Measurements from ENCODE around the gene TMEM161A. TPM values are rescaled to one million over a fixed set of nuclear protein-coding genes. Genes with fewer than 3 reads are reported as not detected.

The TMEM161A gene
- total RNA-seq, 1 donor from 2014 or later = 31.7 TPM

DNA sequence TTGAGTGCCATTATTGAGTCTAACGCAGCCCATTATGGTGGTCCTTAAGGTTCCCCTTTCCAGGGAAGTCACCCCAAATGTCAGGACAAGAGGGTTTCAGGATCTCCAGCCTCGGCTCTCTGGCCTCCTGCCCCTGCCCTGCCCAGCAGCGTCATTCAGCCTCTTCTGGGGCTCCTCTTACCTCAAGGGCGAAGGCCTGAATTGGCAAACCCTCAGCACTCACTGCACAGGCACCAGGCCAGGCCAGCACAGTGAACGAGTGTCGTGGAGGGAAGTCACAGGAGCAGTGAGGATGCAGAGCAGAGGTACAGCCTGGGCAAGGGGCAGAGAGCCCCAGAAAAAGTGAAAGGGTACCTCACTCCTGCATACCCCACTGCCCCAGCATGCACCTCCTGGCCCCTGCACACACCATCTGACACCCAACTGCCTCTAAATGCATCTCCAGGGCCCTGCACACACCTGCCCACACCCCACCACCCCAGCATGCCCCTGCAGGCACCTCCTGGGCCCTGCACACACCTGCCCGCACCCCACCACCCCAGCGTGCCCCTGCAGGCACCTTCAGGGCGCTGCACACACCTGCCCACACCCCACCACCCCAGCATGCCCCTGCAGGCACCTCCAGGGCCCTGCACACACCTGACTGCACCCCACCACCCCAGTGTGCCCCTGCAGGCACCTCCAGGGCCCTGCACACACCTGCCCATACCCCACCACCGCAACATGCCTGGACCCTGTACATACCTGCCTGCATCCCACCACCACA lies 54.7 kb downstream of the TMEM161A start:
- TF ChIP-seq CTCF (IDR thresholded peaks at IDR 0.05) (no peak), POLR2AphosphoS5 (IDR thresholded peaks at IDR 0.05; ENCODE audit: insufficient read depth in 1 of 2, low read depth in 1 of 2) (no peak), POLR2A (IDR thresholded peaks at IDR 0.05) (no peak)
- Histone ChIP-seq H3K4me1 (peaks cover 6% of the 10 kb centered on the region), H3K4me3 (no peak overlapping the region), H3K27me3 (no peaks in the 10 kb centered on the region), H3K9me3 (no peaks in the 10 kb centered on the region), H3K27ac (no peak overlapping the region), H3K36me3 (no peaks in the 10 kb centered on the region)
- intact Hi-C loops (cut with DNase I) = no loop called here
- DNase-seq (ENCODE audit: extremely low spot score in 2 of 2) = no peak

GRCh38 chr19:19081642-19082151 lies 56.6 kb downstream of the TMEM161A start:
- TF ChIP-seq POLR2AphosphoS5 (IDR thresholded peaks at IDR 0.05; ENCODE audit: insufficient read depth in 1 of 2, low read depth in 1 of 2) (peak in 1 of 2 donors; percentile 65), CTCF (IDR thresholded peaks at IDR 0.05) (no peak)
- DNase-seq (ENCODE audit: extremely low spot score in 2 of 2) = no peak
- H3K27ac ChIP-seq = no peak overlapping the region

DNA sequence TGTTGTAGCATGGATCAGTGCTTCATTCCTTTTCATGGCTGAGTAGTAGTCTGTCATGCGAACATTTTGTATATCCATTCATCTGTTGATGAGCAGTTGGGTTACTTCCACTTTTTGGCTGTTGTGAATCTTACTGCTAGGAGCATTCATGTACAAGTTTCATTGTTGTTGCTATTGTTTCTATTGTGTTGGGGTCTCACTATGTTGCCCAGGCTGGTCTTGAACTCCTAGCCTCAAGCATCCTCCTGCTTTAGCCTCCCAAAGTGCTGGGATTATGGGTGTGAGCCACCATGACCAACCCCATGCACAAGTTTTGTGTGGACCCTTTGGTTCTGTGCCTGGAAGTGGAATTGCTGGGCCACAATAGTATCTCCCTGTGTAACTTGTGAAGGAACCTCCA lies 58.7 kb downstream of the TMEM161A start:
- H3K4me1 ChIP-seq = peaks cover 6% of the 10 kb centered on the region
- H3K27me3 ChIP-seq = no peaks in the 10 kb centered on the region
- no peaks in the 10 kb centered on the region for H3K36me3 ChIP-seq
- H3K9me3 ChIP-seq = no peaks in the 10 kb centered on the region
- DNase-seq (ENCODE audit: extremely low spot score in 2 of 2) = no peak
- TF ChIP-seq POLR2AphosphoS5 (IDR thresholded peaks at IDR 0.05; ENCODE audit: insufficient read depth in 1 of 2, low read depth in 1 of 2) = no peak
- TF ChIP-seq POLR2A (IDR thresholded peaks at IDR 0.05) = no peak
- no peak overlapping the region for H3K4me3 ChIP-seq
- intact Hi-C loops (cut with DNase I) = no loop called here
- H3K27ac ChIP-seq = no peak overlapping the region

More at GRCh38 chr19:19081642-19082151, 56.6 kb downstream of the TMEM161A start:
- peaks cover 6% of the 10 kb centered on the region for H3K4me1 ChIP-seq
- no peak overlapping the region for H3K4me3 ChIP-seq
- no peaks in the 10 kb centered on the region for H3K9me3 ChIP-seq
- intact Hi-C loops (cut with DNase I) = no loop called here
- no peaks in the 10 kb centered on the region for H3K36me3 ChIP-seq
- H3K27me3 ChIP-seq = no peaks in the 10 kb centered on the region

DNA sequence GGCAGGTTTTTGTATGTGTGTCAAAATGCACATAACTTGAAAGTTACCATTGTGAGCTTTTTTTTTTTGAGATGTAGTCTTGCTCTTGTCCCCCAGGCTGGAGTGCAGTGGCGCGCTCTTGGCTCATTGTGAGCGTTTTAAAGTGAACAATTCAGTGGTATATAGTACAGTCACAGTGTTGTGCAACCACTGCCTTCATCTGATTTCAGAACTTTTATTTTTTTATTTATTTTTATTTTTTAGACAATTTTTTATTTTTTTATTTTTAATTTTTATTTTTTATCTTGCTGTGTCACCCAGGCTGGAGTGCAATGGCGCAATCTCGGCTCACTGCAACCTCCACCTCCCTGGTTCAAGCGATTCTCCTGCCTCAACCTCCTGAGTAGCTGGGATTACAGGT lies 59.5 kb downstream of the TMEM161A start:
- intact Hi-C loops (cut with DNase I) = no loop called here
- TF ChIP-seq CTCF (IDR thresholded peaks at IDR 0.05) (no peak), POLR2A (IDR thresholded peaks at IDR 0.05) (no peak), POLR2AphosphoS5 (IDR thresholded peaks at IDR 0.05; ENCODE audit: insufficient read depth in 1 of 2, low read depth in 1 of 2) (no peak)
- DNase-seq (ENCODE audit: extremely low spot score in 2 of 2) = no peak

DNA sequence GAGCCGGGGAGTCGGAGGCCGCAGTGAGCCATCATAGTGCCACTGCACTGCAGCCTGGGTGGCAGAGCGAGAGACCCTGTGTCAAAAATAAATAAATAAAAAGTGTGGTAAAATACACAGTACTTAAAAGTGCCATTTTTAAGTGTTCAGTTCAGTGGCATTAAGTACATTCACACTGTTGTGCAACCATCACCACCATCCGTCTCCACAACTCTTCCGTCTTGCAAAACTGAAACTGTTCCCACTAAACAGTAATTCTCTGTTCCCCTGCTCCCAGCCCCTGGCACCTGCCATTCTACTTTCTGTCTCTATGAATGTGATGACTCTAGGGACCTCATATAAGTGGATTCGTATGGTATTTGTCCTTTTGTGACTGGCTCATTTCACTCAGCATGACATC lies 61.2 kb downstream of the TMEM161A start:
- no peaks in the 10 kb centered on the region for H3K9me3 ChIP-seq
- H3K27ac ChIP-seq = no peak overlapping the region
- no peaks in the 10 kb centered on the region for H3K27me3 ChIP-seq
- no peaks in the 10 kb centered on the region for H3K36me3 ChIP-seq
- DNase-seq (ENCODE audit: extremely low spot score in 2 of 2) = no peak
- TF ChIP-seq POLR2A (IDR thresholded peaks at IDR 0.05) = no peak
- no peak for TF ChIP-seq POLR2AphosphoS5 (IDR thresholded peaks at IDR 0.05; ENCODE audit: insufficient read depth in 1 of 2, low read depth in 1 of 2)
- H3K4me3 ChIP-seq = no peak overlapping the region
- no peaks in the 10 kb centered on the region for H3K4me1 ChIP-seq
- intact Hi-C loops (cut with DNase I) = no loop called here

More for the DNA sequence above, 59.5 kb downstream of the TMEM161A start:
- no peak overlapping the region for H3K4me3 ChIP-seq
- no peaks in the 10 kb centered on the region for H3K36me3 ChIP-seq
- H3K27me3 ChIP-seq = no peaks in the 10 kb centered on the region
- peaks cover 6% of the 10 kb centered on the region for H3K4me1 ChIP-seq
- H3K27ac ChIP-seq = no peak overlapping the region
- H3K9me3 ChIP-seq = no peaks in the 10 kb centered on the region

- DNase-seq (ENCODE audit: extremely low spot score in 2 of 2) = no peak
- Histone ChIP-seq H3K27me3 (no peaks in the 10 kb centered on the region), H3K9me3 (no peaks in the 10 kb centered on the region), H3K4me1 (no peaks in the 10 kb centered on the region), H3K4me3 (no peak overlapping the region), H3K27ac (no peak overlapping the region), H3K36me3 (no peaks in the 10 kb centered on the region)
- intact Hi-C loops (cut with DNase I) = no loop called here
- TF ChIP-seq POLR2A (IDR thresholded peaks at IDR 0.05) = no peak
- TF ChIP-seq POLR2AphosphoS5 (IDR thresholded peaks at IDR 0.05; ENCODE audit: insufficient read depth in 1 of 2, low read depth in 1 of 2) = no peak
- TF ChIP-seq CTCF (IDR thresholded peaks at IDR 0.05) = no peak
These were observed 61.8 kb downstream of the TMEM161A start for GRCh38 chr19:19076476-19076875.
